GM12878 (cell line): ENCODE measurements around the gene CCDC57. TPM values are rescaled to one million over a fixed set of nuclear protein-coding genes. Genes with fewer than 3 reads are reported as not detected.

Experiments
- ATAC-seq: fragments of 200-7000 bp; cut with Tn5 transposase; 3 replicates; pipeline ENCODE4 v1.9.1; 2020; ENCODE audit warnings: mild to moderate bottlenecking, moderate library complexity
- BruUV-seq: library from RNA; stranded (reverse); fragments of 400-500 nt; replicated peaks from 2 replicates; lab custom pipeline; 2021; lab: Mats Ljungman, UMichigan
- CTCF ChIA-PET: fragments of 300-600 bp; sonication (Branson Sonifier 250); formaldehyde crosslinking; extraction: SDS; loops from one replicate; lab custom pipeline; 2021; ENCODE audit warnings: inconsistent platforms; lab: Yijun Ruan, JAX
- POLR2A ChIA-PET: fragments of 350-600 bp; formaldehyde crosslinking; extraction: SDS; loops from one replicate; lab custom pipeline; 2021; ENCODE audit warnings: inconsistent platforms; lab: Charles Lee
- RAD21 ChIA-PET: fragments of 300-600 bp; sonication (Branson Sonifier 250); formaldehyde crosslinking; loops from one replicate; lab custom pipeline; 2023; ENCODE audit warnings: antibody characterized with exemption; ENCODE audit not compliant: unreplicated experiment; lab: Charles Lee
- SMC1A ChIA-PET: fragments of 300-600 bp; sonication (Branson Sonifier 250); formaldehyde crosslinking; loops from one replicate; lab custom pipeline; 2023; ENCODE audit not compliant: unreplicated experiment, uncharacterized antibody; lab: Charles Lee
- DNase-seq: peaks from one replicate; pipeline ENCODE4 v3.0.0-alpha.2; 2011; ENCODE audit warnings: low read depth, low spot score
- FAIRE-seq: peaks from 3 replicates; lab custom pipeline; 2011; peaks lifted over from hg19 to GRCh38; lab: Jason Lieb, UNC
- H2AFZ ChIP-seq: 2 replicates; pipeline ENCODE4 v1.6.0; 2011; ENCODE audit warnings: low read depth, low read length, control low read depth; ENCODE audit not compliant: control insufficient read depth
- H3K27ac ChIP-seq: 2 replicates; pipeline ENCODE4 v1.5.1; 2011; ENCODE audit warnings: control low read depth; ENCODE audit not compliant: control insufficient read depth, insufficient read depth
- H3K27me3 ChIP-seq, 2 experiments: replicated peaks in 1 of 2; 2 replicates each; pipeline versions ENCODE4 v1.6.0 to v1.6.1; 2011; ENCODE audit warnings: low read length in 1 of 2; ENCODE audit not compliant: control insufficient read depth in 2 of 2, insufficient read depth in 2 of 2
- H3K36me3 ChIP-seq, 2 experiments: 2 replicates each; pipeline ENCODE4 v1.5.1; 2011; ENCODE audit warnings: low read length in 1 of 2; ENCODE audit not compliant: control insufficient read depth in 2 of 2, insufficient read depth in 2 of 2
- H3K4me1 ChIP-seq: 2 replicates; pipeline ENCODE4 v1.6.1; 2011; ENCODE audit warnings: mild to moderate bottlenecking, low read length, moderate library complexity, mixed read lengths; ENCODE audit not compliant: control insufficient read depth, insufficient read depth
- H3K4me2 ChIP-seq: 2 replicates; pipeline ENCODE4 v1.6.0; 2011; ENCODE audit warnings: control low read depth; ENCODE audit not compliant: control insufficient read depth, insufficient read depth
- H3K4me3 ChIP-seq: fragments of 200-600 bp; sonication (generic); 2 replicates; pipeline ENCODE4 v1.5.1; 2016
- H3K79me2 ChIP-seq: 2 replicates; pipeline ENCODE4 v1.6.0; 2011; ENCODE audit warnings: low read length; ENCODE audit not compliant: control insufficient read depth, insufficient read depth
- H3K9ac ChIP-seq: 2 replicates; pipeline ENCODE4 v1.8.0; 2011; ENCODE audit warnings: low read length, control low read depth, mixed read lengths; ENCODE audit not compliant: control insufficient read depth, insufficient read depth
- H3K9me3 ChIP-seq: replicated peaks from 3 replicates; pipeline ENCODE4 v1.5.1; 2011; ENCODE audit warnings: mild to moderate bottlenecking, low read length; ENCODE audit not compliant: control insufficient read depth, insufficient read depth
- H4K20me1 ChIP-seq: 2 replicates; pipeline ENCODE4 v1.6.0; 2011; ENCODE audit not compliant: control insufficient read depth, insufficient read depth
- FOXK2 ChIP-seq: fragments of 450-650 bp; IDR thresholded peaks from 2 replicates; pipeline ENCODE4 v1.6.1; 2017; ENCODE audit warnings: mild to moderate bottlenecking, moderate library complexity
- MTA2 ChIP-seq: fragments of 450-650 bp; IDR thresholded peaks from 2 replicates; pipeline ENCODE4 v1.6.1; 2016; ENCODE audit warnings: low read depth, mild to moderate bottlenecking, moderate library complexity
- POLR2A ChIP-seq: IDR thresholded peaks from 2 replicates; pipeline ENCODE4 v1.6.1; 2011; ENCODE audit warnings: low read depth, mild to moderate bottlenecking, low read length
- WGBS: methylation state at CpG from one replicate; pipeline ENCODE4 v1.1.6; 2016; ENCODE audit warnings: low lambda C conversion rate; ENCODE audit not compliant: insufficient replicate concordance, insufficient coverage; ENCODE audit errors: missing lambda C conversion rate; 5-methylcytosine and 5-hydroxymethylcytosine counted together
- in situ Hi-C: fragments of 300-500 bp; cut with MboI; formaldehyde crosslinking; loops from 9 replicates; pipeline ENCODE4 v1.14.3; 2018; ENCODE audit warnings: mixed read lengths
- intact Hi-C: fragments of 100-400 bp; cut with micrococcal nuclease; formaldehyde crosslinking; loops from one replicate; pipeline ENCODE4 v1.14.2; 2022; ENCODE audit not compliant: unreplicated experiment
- polyA plus RNA-seq, 11 experiments: library from polyadenylated mRNA; depleted of rRNA in 4 of 11; unstranded in 6 of 11; stranded (reverse) in 5 of 11; fragments of >200 nt; fragmentation: Nextera tagmentation in 4 of 11; fragmentation: Illumina TruSeq in 1 of 11; extraction: Ambion mirVana in 4 of 11; extraction: Trizol in 1 of 11; gene quantifications; 1 replicate in 1 of 11; 2 replicates in 10 of 11; pipeline versions ENCODE4 v1.2.1 to v1.2.3, GENCODE V29; 2011 to 2016; ENCODE audit warnings: inconsistent platforms in 2 of 11, missing spikeins in 2 of 11, low read depth in 1 of 11
- total RNA-seq, 4 experiments: library from RNA; depleted of rRNA in 3 of 4; stranded (reverse); fragments of >200 nt in 3 of 4; fragmentation: Illumina TruSeq in 1 of 4; extraction: Trizol in 1 of 4; gene quantifications; 2 replicates each; pipeline versions ENCODE4 v1.2.1 to v1.2.3, GENCODE V29; 2013 to 2021
- TF ChIP-seq, protein P1 (sequence below): fragments of 450-650 bp; IDR thresholded peaks from 2 replicates; pipeline ENCODE4 v1.6.1; 2017; ENCODE audit warnings: mild to moderate bottlenecking
- TF ChIP-seq, protein P2 (sequence below): fragments of 150-350 bp; IDR thresholded peaks from 2 replicates; pipeline ENCODE4 v1.6.1; 2014; ENCODE audit warnings: mild to moderate bottlenecking, low read depth, low read length

The CCDC57 gene
- total and polyA plus RNA-seq, 10 of the 15 experiments (the other 5 are each of a cell fraction or from before 2014, with no cell fraction given) = 5.4 to 123 (median 45.8) TPM

DNA sequence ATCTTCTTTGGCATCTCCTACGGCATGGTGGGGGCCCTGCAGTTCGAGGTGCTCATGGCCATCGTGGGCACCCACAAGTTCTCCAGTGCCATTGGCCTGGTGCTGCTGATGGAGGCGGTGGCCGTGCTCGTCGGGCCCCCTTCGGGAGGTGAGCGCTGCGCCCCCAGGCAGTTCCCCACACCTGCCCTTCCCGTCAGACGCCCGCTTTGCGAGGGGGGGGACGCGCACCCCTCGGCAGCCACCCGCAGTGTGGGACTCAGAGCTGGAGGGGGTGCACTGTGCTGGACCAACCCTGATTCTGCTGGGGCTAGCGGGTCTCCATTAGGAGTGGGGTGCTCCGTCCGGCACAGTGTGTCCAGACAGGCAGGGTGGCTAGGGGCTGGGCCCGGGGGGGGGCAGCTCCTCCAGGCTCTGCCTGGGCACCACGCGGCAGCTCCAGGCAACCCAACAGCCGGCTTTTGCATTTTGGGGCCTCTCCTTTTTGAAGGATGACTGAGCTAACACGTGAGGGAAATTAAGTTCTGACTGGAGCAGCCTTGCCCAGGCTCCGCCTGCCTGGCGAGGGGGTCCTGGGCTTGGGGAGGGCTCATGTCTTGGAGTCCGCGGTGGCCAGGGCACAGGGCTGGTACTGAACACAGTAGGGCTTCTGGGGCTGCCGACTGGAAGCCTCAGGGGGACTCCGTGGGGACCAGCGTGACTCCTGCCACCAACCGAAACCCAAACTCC lies 25.3 kb upstream of the CCDC57 start:
- peaks cover 3% of the 10 kb centered on the region; the same call in 1 of the 2 replicates for H4K20me1 ChIP-seq
- peaks cover 33% of the 10 kb centered on the region for H3K79me2 ChIP-seq
- H3K9ac ChIP-seq = peak overlapping the region; percentile 20; the same call in 1 of the 2 replicates
- DNase-seq (no peak), ATAC-seq (no peak), FAIRE-seq (no peak)
- no peaks in the 10 kb centered on the region for H3K9me3 ChIP-seq
- in situ Hi-C loops = no loop called here
- ChIA-PET RAD21 (interaction anchor here (1.0 kb wide), 1 partner anchor 64 kb away, joined by 3 read pairs; no protein-coding TSS in a partner anchor), POLR2A (interaction anchor here (0.6 to 1.3 kb wide), 2 partner anchors 59 to 114 kb away, joined by 3 read pairs; no protein-coding TSS in a partner anchor), CTCF (interaction anchor here (0.6 kb wide), 1 partner anchor 46 kb away, joined by 3 read pairs; no protein-coding TSS in a partner anchor), SMC1A (no interaction called here)
- peak overlapping the region; percentile 57; the same call in 1 of the 2 replicates for H3K4me2 ChIP-seq
- WGBS = 66% methylated on average over 30 of the region's 34 CpGs
- H3K27me3 ChIP-seq = no peaks in the 10 kb centered on the region
- no peak overlapping the region; the same call in 1 of the 2 replicates for H3K4me3 ChIP-seq
- H2AFZ ChIP-seq = no peak overlapping the region
- H3K4me1 ChIP-seq = peaks cover 61% of the 10 kb centered on the region
- H3K27ac ChIP-seq = peak overlapping the region; percentile 48; the same call in 1 of the 2 replicates
- TF ChIP-seq POLR2A (peak; percentile 39; the same call in 1 of the 2 replicates), FOXK2 (no peak)
- peaks cover 8 to 31% of the 10 kb centered on the region in 2 experiments; a peak in 3 of 4 replicates for H3K36me3 ChIP-seq
- intact Hi-C loops = no loop called here
- BruUV-seq = no TSS peak

DNA sequence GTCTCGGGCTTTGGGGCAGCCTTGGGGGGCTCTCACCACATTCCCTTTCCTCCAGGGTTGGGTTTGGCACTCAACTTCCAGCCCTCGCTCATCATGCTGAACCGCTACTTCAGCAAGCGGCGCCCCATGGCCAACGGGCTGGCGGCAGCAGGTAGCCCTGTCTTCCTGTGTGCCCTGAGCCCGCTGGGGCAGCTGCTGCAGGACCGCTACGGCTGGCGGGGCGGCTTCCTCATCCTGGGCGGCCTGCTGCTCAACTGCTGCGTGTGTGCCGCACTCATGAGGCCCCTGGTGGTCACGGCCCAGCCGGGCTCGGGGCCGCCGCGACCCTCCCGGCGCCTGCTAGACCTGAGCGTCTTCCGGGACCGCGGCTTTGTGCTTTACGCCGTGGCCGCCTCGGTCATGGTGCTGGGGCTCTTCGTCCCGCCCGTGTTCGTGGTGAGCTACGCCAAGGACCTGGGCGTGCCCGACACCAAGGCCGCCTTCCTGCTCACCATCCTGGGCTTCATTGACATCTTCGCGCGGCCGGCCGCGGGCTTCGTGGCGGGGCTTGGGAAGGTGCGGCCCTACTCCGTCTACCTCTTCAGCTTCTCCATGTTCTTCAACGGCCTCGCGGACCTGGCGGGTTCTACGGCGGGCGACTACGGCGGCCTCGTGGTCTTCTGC lies 24.6 kb upstream of the CCDC57 start:
- Histone ChIP-seq H3K4me3 (no peak overlapping the region), H3K4me1 (peaks cover 68% of the 10 kb centered on the region), H3K36me3 (peaks cover 4 to 27% of the 10 kb centered on the region in 2 experiments; a peak in 3 of 4 replicates), H4K20me1 (peaks cover 3% of the 10 kb centered on the region; the same call in 1 of the 2 replicates), H3K27me3 (no peaks in the 10 kb centered on the region), H3K9ac (no peak overlapping the region), H3K4me2 (peak overlapping the region; percentile 30), H2AFZ (no peak overlapping the region), H3K9me3 (no peaks in the 10 kb centered on the region), H3K27ac (no peak overlapping the region), H3K79me2 (peaks cover 40% of the 10 kb centered on the region)
- ATAC-seq (no peak), DNase-seq (no peak), FAIRE-seq (no peak)
- 94% methylated on average over 59 of the region's 59 CpGs for WGBS
- no TSS peak for BruUV-seq
- CTCF ChIA-PET = interaction anchor here (0.7 to 2.9 kb wide), 5 partner anchors 34 to 101 kb away, joined by 3 to 15 read pairs (median 9); no protein-coding TSS in a partner anchor
- intact Hi-C loops = no loop called here
- POLR2A ChIA-PET = interaction anchor here (1.3 kb wide), 1 partner anchor 60 kb away, joined by 3 read pairs; no protein-coding TSS in a partner anchor
- RAD21 ChIA-PET = interaction anchor here (1.3 to 2.2 kb wide), 2 partner anchors 31 to 64 kb away, joined by 4 to 7 read pairs; no protein-coding TSS in a partner anchor
- SMC1A ChIA-PET = interaction anchor here (1.8 kb wide), 1 partner anchor 84 kb away, joined by 6 read pairs; no protein-coding TSS in a partner anchor
- no peak for TF ChIP-seq MTA2
- TF ChIP-seq, protein P1, sequence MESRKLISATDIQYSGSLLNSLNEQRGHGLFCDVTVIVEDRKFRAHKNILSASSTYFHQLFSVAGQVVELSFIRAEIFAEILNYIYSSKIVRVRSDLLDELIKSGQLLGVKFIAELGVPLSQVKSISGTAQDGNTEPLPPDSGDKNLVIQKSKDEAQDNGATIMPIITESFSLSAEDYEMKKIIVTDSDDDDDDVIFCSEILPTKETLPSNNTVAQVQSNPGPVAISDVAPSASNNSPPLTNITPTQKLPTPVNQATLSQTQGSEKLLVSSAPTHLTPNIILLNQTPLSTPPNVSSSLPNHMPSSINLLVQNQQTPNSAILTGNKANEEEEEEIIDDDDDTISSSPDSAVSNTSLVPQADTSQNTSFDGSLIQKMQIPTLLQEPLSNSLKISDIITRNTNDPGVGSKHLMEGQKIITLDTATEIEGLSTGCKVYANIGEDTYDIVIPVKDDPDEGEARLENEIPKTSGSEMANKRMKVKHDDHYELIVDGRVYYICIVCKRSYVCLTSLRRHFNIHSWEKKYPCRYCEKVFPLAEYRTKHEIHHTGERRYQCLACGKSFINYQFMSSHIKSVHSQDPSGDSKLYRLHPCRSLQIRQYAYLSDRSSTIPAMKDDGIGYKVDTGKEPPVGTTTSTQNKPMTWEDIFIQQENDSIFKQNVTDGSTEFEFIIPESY = peak; percentile 76
- TF ChIP-seq POLR2A = peak; percentile 29
- TF ChIP-seq, protein P2, sequence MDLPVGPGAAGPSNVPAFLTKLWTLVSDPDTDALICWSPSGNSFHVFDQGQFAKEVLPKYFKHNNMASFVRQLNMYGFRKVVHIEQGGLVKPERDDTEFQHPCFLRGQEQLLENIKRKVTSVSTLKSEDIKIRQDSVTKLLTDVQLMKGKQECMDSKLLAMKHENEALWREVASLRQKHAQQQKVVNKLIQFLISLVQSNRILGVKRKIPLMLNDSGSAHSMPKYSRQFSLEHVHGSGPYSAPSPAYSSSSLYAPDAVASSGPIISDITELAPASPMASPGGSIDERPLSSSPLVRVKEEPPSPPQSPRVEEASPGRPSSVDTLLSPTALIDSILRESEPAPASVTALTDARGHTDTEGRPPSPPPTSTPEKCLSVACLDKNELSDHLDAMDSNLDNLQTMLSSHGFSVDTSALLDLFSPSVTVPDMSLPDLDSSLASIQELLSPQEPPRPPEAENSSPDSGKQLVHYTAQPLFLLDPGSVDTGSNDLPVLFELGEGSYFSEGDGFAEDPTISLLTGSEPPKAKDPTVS = no peak
- in situ Hi-C loops = no loop called here
